ENCODE data around the gene MIDN. TPM values are rescaled to one million over a fixed set of nuclear protein-coding genes. Genes with fewer than 3 reads are reported as not detected.

The MIDN gene
- total RNA-seq: 32.1 and 35.4 TPM in 2 replicates

DNA sequence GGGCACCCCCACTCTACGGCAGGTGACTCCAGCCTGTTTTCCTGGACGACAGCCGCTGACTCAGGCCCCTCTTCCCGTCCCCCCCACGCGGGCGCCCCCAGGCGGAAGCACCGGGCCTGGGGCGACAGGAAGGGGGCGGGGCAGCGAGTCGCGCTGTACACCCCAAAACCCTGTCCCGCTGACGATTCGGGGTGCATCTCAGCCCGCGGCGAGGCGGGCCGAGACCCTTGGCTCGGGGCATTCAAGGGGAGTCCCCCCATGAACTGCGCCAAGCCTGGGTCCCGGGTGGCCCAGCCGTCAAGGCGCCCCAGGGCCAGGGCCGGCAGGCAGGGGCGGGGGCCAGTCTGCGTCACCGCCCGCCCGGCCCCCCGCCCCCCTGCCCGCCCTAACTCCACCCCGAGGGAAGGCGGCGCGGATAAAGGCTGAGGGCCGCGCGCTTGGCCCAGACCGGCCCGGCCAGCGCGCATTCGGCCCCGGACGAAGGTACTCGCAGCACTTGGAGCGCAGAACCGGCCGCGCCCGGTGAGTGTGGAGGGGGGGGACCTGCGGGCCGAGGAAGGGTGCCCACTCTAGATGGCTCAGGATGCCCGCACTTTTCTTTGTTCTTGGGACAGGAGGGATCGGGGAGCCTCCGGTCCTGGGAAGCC lies at the start of gene MIDN:
Gene MIDN, plus strand, starts transcription at position 445 of the 647 bp plus-strand sequence. CDS start 1,714 bp downstream, outside the sequence.

GRCh38 chr19:1205114-1206099 lies 43.0 kb upstream of the MIDN start, which contains the start of gene STK11:
Gene STK11, plus strand, starts transcription at chr19:1205778. Its CDS starts 1,136 bp downstream, at chr19:1206914.

GRCh38 chr19:1237754-1238368 lies 10.5 kb upstream of the MIDN start, which contains the start of gene CBARP:
Gene CBARP, minus strand, starts transcription at chr19:1238005. Its CDS starts 1,905 bp downstream, at chr19:1236100.

DNA sequence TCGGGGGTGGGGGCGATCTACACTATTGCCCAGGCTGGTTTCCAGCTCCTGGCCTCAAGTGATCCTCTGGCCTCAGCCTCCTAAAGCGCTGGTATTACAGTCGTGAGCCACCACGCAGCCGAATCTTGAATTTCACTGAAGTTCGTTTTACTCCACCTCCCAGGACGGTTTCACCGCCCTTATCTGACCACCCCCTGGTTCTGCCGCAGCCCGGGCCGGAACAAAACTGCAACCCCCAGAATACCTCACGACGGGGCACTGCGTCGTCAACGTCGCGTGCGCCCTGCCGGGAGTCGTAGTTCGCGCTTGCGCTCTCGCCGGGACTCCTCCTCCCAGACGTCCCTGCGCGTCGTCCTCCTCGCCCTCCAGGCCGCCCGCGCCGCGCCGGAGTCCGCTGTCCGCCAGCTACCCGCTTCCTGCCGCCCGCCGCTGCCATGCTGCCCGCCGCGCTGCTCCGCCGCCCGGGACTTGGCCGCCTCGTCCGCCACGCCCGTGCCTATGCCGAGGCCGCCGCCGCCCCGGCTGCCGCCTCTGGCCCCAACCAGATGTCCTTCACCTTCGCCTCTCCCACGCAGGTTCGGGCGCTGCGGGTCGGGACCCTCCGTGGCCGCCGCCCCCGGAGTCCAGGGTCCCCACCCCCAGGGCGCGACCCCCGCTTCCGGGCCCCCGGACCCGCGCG lies 6.8 kb upstream of the MIDN start, which contains the start of gene ATP5F1D:
Gene ATP5F1D, plus strand, starts transcription at position 335 of the 679 bp plus-strand sequence. Its CDS starts 100 bp downstream, at position 435.

GRCh38 chr19:1269065-1269477 lies 20.7 kb downstream of the MIDN start, which contains the start of gene CIRBP:
Gene CIRBP, plus strand, starts transcription at chr19:1269332. Its CDS starts 1,602 bp downstream, at chr19:1270934.

DNA sequence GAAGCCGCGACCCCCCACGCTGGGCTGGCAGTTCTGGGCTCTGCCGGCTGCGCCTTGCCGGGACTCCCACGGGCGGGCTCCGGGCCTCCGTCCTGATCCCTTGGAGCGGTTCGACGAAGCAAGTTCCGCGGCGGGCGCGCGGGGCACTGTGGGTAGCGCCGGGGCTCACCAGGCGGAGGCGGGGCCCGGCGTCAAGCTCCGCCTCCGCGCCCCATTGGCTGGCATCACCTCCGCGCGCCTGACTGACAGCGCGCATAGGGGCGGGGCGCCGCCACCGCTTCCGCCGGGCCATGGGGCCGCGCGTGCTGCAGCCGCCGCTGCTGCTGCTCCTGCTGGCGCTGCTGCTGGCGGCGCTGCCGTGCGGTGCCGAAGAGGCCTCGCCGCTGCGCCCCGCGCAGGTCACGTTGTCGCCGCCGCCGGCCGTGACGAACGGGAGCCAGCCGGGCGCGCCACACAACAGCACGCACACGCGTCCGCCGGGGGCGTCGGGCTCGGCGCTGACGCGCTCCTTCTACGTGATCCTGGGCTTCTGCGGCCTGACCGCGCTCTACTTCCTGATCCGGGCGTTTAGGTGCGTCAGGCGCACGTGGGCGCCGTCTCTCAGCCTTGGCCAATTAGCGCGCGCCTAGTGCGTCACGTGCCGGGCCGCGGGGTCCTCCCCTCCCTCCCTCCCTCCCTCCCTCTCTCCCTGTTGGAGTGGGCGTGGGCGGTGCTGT lies 27.0 kb downstream of the MIDN start, which contains the start of gene FAM174C:
Gene FAM174C, plus strand, starts transcription at position 271 of the 716 bp plus-strand sequence. Its CDS starts 20 bp downstream, at position 291.

DNA sequence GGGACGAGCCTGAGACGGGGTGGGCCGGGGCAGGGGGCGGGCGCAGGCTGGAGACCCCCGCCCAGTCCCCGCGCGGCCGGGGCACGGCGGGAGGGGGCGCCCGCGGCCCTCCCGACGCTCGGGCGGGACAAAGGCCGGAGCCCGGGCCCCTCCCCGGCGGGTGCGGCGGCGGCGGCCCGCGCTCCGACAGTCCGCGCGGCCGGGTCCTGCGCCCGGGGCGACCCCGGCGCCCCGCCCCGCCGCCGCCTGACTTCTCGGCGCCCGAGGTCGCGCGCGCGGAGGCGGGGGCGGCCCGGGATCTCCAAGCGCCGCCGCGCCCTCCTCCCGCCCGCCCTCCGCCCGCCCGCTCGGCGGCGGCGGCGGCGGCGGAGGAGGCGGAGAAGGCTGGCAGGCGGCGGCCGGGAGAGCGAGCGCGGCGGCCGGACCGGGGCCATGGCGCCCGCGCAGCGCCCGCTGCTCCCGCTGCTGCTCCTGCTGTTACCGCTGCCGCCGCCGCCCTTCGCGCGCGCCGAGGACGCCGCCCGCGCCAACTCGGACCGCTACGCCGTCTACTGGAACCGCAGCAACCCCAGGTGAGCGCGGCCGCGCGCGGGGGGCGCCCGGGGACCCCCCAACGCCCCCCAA lies 37.5 kb downstream of the MIDN start, which contains the start of gene EFNA2:
Gene EFNA2, plus strand, starts transcription at position 137 of the 624 bp plus-strand sequence. Its CDS starts 296 bp downstream, at position 433.

Other genes with a start within 250 kb of the MIDN start
- gene GRIN3B, start 248.2 kb upstream of the MIDN start, total RNA-seq: 0.85 and 1.5 TPM in 2 replicates
- 92.7 and 94.6 TPM in 2 replicates for gene TMEM259, start 227.5 kb upstream of the MIDN start, total RNA-seq
- not detected in 2 replicates for gene RNU6-2, start 227.1 kb upstream of the MIDN start, total RNA-seq
- 745 and 827 TPM in 2 replicates for gene CNN2, start 222.0 kb upstream of the MIDN start, total RNA-seq
- 8.3 and 9.4 TPM in 2 replicates for gene ABCA7, start 208.5 kb upstream of the MIDN start, total RNA-seq
- 0.65 and 1.5 TPM in 2 replicates for gene ARHGAP45, start 181.4 kb upstream of the MIDN start, total RNA-seq
- 86.5 and 134 TPM in 2 replicates for gene POLR2E, start 153.2 kb upstream of the MIDN start, total RNA-seq
- gene GPX4, start 144.6 kb upstream of the MIDN start, total RNA-seq: 238 and 301 TPM in 2 replicates
- gene SBNO2, start 74.3 kb upstream of the MIDN start, total RNA-seq: 109 and 130 TPM in 2 replicates
- 90.2 and 94.1 TPM in 2 replicates for gene STK11, start 42.8 kb upstream of the MIDN start, total RNA-seq
- gene CBARP, start 10.6 kb upstream of the MIDN start, total RNA-seq: 3.2 and 4.2 TPM in 2 replicates
- gene ATP5F1D, start 6.8 kb upstream of the MIDN start, total RNA-seq: 10.5 and 14.0 TPM in 2 replicates
- gene CIRBP, start 20.7 kb downstream of the MIDN start, total RNA-seq: 234 and 348 TPM in 2 replicates
- gene FAM174C, start 26.9 kb downstream of the MIDN start, total RNA-seq: 13.1 and 15.2 TPM in 2 replicates
- gene EFNA2, start 37.3 kb downstream of the MIDN start, total RNA-seq: not detected in 2 replicates
- 36.2 and 47.1 TPM in 2 replicates for gene NDUFS7, start 135.3 kb downstream of the MIDN start, total RNA-seq
- gene GAMT, start 153.0 kb downstream of the MIDN start, total RNA-seq: 24.2 and 28.8 TPM in 2 replicates
- 50.6 TPM in 2 replicates for gene DAZAP1, start 159.0 kb downstream of the MIDN start, total RNA-seq
- 301 and 458 TPM in 2 replicates for gene RPS15, start 189.8 kb downstream of the MIDN start, total RNA-seq
- gene APC2, start 201.5 kb downstream of the MIDN start, total RNA-seq: 0.49 and 0.81 TPM in 2 replicates
- 27.8 and 37.2 TPM in 2 replicates for gene C19orf25, start 230.6 kb downstream of the MIDN start, total RNA-seq
- 2.3 and 2.8 TPM in 2 replicates for gene PCSK4, start 241.8 kb downstream of the MIDN start, total RNA-seq
- 1.3 and 1.8 TPM in 2 replicates for gene REEP6, start 242.6 kb downstream of the MIDN start, total RNA-seq

Data from hair follicle dermal papilla cell (primary cell).